Stimulated activated CD4-positive, alpha-beta T cell treated with anti-CD3 and anti-CD28 coated beads, Interleukin-12 subunit alpha, Interleukin-12 subunit beta, amount 100 ng/mL, for 48 hours (primary cell): ENCODE results near the gene UQCR11.

Source experiments
- DNase-seq, 3 donors: peaks; one replicate each; pipeline ENCODE4 v3.0.0-alpha.2; 2020; ENCODE audit warnings: low read depth in 2 of 3, low spot score in 1 of 3

UQCR11 gene

DNA sequence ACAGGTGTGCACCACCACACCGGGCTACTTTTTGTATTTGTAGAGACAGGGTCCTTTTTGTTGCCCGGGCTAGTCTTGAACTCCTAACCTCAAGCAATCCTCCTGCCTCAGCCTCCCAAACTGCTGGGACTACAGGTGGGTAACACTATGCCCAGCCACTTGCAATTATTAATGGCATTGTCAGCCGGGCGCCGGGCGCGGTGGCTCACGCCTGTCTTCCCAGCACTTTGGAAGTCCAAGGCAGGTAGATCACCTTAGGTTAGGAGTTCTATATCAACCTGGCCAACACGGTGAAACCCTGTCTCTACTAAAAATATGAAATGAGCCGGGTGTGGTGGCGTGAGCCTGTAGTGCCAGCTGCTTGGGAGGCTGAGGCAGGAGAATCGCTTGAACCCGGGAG, 34.4 kb downstream of the UQCR11 start:
- no peak for DNase-seq

DNA sequence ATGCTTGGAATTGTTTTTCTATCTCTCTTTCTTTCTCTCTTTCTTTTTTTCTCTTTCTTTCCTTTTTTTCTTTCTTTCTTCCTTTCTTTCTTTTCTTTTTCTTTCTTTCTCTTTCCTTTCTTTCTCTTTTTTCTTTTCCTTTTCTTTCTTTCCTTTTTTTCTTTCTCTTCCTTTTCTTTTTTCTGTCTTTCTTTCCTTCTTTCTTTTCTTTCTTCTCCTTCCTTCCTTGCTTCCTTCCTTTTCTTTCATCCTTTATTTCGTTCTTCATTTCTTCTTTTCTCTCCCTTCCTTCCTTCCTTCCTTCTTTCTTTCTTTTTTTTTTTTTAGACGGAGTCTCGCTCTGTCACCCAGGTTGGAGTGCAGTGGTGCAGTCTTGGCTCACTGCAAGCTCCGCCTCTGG, 35.3 kb downstream of the UQCR11 start:
- no peak for DNase-seq

DNA sequence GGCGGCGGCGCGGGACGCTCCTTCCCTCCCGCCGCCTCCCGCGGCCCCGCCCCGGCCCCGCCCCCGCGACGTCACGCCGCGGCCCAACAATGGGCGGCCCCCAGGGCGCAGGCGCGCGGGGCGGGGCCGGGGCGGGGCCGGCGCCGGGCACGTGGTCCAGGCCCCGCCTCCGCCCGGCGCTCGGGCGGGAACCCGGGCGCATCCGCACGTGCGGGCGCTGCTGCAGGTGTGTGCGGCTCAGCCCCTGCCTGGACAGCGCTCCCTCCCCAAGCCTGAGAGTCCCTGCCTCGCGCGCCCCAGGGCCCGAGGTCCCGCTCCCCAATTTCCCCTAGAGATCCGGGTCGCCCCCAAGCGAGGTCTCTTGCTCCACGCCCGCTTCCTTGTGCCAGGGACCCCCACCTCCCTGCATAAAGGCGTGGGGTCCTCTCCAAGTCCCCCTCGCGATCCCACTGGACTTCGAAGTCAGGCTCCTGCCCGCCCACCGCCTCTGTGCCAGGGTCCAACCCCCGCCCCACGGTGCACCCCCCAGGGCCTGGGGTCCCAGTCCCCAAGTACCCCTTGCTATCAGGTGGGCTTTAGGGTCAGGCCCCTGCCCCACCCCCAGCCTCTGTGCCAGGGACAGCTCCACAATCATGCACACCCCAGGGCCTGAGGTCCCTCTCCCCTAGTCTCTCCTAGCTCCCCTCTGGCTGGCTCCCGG, 36.8 kb downstream of the UQCR11 start, which contains the start of gene MEX3D:
MEX3D (minus strand) TSS at position 6 of the 700 bp plus-strand sequence. CDS start 267 bp downstream, outside the sequence.
- peak; percentile 55 to 75 (median 60) for DNase-seq

DNA sequence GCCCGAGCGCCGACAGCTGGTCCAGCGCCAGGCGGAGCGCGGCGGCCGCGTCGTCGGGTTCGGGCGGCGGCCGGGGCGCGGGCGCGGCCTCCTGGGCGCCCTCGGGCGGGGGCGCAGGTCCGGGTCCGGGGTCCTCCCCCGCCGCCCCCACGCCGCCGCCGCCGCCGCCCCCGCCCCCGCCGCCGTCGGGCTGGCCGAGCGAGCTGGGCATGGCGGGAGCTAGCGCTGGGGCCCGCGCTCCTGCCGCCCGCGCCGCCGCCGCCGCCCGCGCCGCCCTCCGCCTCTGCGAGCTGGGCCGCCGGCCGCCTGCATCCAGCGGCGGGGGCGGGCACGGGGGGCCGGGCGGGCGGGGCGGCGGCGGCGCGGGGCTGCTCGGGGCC, 37.4 kb downstream of the UQCR11 start:
- no peak for DNase-seq

DNA sequence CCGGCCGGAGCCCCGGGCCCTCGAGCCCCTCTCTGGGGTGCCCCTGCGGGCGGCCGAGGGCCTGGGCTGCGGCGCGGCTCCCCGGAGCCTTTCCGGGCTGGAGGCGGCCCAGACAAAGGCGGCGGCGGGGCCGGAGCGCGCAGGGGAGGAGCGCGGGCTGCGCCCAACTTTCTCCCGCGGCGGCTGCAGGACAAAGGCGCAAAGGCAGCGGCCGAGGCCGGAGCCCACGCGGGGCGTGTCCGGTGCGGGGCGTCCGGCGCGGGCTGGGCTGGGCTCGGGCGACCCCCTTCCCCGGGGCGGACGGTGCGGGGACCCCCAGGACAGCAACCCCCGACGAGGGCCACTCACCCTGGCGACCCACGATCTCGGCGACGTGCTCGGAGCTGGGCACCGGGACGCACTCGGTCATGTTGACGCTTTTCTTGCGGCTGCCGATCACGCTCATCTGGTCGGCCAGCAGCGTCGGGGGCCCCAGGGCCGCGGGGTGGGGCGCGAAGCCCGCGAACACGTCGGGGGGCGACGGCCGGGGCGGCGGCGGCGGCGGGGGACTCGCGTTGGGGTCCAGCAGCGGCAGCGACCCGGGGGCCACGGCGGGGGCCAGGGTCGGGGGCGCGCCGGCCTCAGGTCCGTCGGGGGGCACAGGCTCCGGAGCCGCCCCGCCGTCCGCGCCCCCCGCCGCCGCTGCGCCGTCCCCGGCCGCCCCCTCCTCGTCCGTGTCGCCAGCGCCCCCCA, 38.0 kb downstream of the UQCR11 start:
- DNase-seq = no peak

DNA sequence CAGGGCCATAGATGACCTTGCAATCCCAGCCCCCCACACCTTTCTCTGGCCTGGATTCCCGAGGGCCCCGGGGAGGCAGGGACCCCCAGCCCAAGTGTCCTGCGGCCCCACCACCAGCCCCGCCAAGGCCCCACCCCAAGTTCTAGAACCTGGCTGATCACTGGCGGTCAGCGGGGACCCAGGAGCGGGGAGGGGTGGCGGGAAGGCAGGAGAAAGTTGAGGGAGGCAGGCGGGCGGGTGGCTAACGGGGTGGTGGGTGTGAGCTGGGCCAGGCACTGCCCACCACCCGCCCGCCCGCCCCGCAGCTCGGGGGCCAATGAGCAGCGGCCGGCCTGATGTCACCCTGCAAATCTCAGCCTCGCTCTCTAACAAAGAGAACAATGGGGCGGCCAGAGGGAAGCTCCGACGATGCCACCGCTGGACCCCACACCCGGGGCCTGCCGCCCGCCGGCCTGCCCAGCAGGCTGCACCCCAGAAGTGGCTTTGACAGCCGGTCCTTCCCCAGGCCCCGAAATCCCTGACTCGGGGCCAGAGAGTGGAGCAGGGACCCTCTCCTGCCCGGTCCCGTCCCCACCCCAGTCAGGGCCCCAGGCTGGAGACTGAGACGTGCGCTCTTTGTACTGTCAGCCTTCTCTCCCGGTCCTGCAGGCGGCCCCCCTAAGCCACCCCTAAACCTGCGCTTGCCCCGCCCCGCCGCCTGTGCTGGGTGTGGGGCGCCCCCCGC, 38.7 kb downstream of the UQCR11 start:
- no peak for DNase-seq

DNA sequence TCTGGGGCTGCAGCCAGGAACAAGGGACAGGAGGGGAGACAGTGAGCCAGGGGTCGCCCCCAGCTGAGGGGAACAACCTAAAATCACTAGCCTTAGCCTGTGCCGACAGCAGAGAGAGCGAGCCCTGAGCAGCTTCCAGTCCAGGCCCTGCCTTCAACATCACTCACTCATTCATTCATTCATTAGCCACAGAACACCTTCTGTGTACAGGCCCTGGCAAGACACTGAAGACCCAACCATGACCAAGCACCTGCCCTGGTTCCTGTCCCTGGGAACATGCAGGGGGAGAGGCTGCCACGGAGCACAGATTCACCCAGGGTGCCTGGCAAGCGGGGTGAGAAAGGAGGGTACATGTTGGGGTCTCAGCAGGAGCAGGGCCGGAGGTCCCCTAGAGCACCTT, 42.0 kb downstream of the UQCR11 start:
- no peak for DNase-seq

DNA sequence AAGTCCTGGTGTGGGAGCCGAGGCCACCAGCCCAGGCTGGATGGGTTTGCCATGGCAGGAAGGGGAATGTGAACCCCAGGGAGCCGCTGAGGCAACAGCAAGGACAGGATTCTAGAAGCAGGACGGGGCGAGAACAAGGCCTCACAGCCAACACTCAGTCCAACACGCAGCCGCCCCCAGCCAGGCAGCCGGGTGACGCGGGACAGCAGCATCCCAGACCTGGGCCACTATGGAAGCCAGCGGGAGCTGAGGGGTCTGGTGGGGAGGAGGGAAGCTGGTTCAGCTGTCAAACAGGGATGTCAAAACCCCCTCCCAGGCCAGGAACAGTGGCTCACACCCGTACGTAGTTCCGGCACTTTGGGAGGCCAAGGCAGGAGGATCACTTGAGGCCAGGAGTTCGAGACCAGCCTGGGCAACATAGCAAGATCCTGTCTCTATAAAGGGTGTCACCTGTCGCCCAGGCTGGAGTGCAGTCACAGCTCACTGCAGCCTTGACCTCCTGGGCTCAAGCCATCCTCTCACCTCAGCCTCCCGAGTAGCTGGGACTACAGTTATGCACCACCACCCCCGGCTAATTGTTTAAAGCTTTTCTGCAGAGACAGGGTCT, 43.9 kb downstream of the UQCR11 start:
- no peak for DNase-seq

DNA sequence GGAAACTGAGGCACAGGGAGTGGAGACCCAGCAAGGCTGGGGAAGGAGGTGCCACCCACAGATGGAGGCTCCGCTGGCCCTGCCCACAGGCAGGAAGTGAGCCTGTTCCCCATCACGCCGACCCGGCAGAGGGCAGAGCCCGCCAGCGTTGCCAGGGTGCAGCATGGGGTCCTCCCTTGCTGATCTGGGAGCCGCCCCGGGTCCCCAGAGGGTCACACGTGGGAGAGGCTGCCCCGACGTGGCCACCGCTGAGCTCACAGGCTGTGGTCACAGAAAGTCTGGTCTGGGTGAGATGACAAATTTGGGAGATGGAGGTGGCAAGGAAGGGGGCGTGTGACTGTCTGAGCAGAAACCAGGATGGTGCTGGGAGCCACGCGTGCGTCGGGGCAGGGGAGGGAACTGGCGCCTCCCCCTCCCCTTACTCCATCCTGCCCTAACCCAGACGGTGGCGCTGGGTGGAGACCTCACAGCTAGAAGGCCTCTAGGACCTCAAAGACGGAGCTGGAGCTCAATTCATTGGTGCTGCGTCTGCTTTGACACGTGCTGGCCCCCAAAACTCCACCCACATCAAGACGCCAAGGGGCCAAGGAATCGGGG, 44.9 kb downstream of the UQCR11 start:
- no peak for DNase-seq

DNA sequence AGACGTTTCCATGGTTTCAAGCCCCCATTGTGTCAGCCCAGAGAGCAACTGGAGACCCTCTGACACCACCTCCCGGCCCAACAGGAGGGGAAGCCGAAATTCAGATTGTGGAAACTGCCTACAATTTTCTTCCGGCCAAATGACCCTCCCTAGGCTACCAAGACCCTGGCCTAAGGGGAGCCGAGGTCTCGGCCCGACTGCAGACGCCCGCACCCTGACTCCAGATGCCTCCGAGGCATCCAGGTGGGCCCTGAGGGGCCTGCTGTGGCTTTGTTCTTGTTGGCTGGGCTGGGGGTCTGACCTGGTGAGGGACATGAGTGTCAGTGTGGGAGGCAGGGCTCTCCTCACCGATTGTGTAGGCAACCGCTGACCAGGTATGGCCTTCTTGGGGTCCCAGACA, 46.7 kb downstream of the UQCR11 start:
- no peak for DNase-seq

DNA sequence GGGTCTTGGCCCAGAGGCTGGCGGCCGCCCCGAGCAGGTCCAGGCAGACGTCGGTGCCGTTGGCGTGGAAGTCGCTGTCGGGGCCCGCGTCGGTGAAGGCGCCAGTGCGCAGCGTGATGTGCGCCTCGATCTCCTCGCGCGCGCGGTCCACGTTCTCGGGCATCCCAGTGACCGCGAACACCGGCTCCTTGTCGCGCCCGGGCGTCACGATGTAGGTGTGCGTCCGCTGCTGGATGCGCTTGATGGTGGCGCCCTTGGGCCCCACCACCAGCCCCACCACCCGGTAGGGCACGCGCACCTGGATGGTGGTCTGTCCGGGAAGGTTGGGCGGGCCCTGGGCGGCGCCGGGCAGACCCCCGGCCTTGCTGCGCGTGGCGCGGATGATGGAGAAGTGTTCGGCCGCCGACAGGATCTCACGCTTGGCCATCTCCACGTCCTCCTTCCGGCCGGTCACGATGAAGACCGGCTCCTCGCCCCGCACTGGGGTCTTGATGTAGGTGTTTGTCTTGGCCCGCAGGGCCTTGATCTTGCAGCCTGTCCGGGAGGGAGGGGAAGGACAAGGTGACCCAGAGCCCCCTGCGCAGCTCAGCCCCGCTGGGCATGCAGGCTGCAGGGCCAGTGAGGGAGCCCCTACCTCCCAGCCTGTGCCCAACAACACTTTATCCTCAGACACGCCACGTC, 48.7 kb downstream of the UQCR11 start:
- DNase-seq = no peak

DNA sequence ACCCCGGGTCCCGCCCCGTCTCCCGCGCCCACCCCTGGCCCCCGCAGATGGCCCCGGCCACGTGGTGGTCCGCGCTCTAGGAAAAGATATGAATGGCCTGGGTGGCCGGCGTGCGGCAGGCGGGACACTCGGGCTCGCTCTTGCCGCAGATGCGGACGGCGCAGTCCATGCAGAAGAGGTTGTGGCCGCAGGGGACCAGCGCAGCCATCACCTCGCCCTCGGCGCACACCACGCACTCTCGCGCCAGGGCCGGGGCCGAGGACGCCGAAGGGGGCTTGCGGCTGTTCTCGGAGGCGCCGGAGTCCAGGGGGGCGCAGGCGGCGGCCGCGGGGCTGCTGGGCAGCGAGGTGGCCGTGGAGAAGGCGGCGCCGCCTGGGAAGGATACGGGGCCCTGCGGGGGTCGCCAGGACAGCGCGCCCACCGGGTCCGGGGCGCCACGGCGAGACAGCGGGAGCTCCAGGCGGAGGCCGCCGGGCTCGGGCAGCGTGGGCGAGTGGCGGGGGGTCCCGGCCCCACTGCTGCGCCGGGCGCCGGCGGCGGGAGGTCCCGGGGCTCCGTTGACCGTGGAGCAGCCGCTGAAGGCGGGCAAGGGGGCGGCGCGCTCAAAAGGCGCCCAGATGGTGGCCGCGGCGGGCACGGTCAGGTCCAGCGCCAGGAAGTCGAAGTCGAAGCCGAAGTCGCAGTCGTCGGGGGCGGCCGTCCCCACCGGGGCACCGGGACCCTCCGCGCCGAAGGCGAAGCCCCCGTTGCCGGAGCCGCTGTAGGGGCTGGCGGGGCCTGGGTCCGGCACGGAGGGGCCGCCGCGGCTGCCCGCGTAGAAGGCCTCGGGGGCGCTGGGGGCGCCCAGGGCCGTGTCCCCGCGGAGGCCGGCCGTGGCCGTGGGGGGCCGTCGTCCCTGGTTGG, 49.5 kb downstream of the UQCR11 start:
- DNase-seq = no peak

DNA sequence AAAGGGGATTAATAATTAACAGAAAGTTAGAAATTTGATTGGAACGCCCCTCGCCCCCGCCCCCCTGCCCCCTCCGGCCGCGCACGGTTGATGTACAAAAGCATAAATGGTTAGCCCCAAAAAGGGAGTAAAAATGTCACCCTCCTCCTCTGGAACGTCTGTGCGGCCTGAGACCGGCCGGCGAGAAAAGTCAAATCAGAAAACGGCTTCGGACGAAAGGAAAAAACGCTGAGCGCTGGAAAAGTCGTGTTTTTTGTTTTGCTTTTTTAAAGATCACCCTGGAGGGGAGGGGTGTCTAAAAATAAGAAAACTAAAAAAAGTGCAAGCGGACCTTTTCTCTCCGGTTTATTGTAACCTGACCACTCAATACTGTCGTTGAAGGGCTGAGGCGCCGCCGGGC, 50.3 kb downstream of the UQCR11 start:
- DNase-seq = no peak

DNA sequence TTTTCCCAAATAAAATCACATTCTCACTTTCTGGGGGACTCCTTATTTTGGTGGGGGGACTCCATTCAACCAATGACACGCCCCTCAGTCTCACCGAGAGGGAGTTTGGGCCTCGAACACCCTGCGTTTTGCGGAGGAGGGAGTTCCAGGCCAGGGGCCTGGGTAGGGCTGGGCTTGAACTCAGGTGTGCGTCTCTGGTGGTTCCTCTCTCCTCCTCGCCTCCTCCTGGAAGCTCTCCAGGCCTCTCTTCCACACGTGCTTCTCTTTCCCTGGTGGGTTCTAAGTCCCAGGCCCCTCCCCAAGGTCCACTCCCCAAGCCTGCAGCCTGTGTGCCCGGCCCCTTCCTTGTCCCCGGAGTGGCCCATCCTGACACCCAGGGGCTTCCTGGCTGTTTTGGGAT, 51.8 kb downstream of the UQCR11 start:
- no peak for DNase-seq

DNA sequence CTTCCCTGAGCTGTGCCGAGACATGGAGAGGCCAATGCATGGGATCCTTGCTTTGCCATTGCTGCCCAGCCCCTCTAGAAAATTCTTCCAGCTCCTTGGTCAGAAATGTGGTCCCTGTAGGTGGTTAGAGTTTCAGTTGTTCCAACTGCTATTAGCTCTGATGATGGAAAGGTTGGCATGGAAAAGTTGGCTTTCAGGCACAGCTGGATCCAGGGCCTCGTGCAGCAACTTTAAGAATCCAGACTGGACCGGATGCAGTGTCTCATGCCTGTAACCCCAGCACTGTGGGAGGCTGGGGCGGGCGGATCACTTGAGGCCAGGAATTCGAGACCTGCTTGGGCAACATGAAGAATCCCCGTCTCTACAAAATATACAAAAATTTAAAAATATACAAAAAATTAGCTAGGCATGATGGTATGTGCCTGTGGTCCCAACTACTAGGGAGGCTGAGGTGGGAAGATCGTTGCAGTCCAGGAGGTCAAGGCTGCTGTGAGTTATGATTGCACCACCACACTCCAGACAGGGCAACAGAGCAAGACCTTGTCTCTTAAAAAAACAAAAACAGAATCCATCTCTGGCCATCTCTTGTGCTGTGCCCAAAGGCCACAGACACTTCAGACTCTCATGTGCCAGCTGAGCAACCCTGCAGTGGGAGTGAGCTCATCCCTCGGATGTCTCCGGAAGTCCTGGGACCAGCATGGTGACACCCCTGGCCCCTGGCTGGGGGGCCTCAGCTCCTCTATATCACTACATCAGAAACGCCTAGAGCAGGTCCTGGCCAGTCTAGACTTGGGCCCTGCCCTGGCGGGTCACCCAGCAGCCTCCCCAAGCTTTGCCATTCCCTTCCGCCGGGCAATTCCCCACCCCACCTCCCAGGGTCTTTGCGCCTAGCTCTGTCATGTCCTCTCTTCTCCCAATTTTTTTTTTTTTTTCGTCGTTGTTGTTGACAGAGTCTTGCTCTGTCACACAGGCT, 53.9 kb downstream of the UQCR11 start:
- DNase-seq = no peak

DNA sequence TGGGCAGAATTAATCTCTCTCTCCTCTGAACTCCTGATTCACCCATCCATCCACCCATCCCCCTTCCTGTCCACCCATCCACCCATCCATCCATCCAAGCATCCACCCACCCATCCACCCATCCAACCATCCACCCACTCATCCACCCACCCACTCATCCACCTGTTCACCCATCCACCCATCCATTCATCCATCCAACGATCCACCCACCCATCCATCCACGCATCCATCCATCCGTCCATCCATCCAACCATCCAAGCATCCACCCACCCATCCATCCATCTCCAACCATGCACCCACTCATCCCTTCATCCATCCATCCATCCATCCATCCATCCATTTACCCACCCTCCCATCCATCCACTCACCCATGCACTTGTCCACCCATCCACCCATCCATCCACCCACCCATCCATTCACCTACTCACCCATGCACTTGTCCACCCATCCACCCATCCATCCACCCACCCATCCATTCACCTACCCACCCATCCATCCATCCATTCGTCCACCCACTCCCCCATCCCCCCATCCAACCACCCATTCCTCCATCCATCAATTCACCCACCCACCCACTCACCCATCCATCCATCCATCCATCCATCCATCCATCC, 55.8 kb downstream of the UQCR11 start:
- DNase-seq = no peak
